ENCODE measurements around the gene SLC4A1. TPM values are rescaled to one million over a fixed set of nuclear protein-coding genes. Genes with fewer than 3 reads are reported as not detected.

Gene SLC4A1
- total and polyA plus RNA-seq, 2 of the 13 experiments (the other 11 are each of a cell fraction or from before 2014, with no cell fraction given) = not detected

DNA sequence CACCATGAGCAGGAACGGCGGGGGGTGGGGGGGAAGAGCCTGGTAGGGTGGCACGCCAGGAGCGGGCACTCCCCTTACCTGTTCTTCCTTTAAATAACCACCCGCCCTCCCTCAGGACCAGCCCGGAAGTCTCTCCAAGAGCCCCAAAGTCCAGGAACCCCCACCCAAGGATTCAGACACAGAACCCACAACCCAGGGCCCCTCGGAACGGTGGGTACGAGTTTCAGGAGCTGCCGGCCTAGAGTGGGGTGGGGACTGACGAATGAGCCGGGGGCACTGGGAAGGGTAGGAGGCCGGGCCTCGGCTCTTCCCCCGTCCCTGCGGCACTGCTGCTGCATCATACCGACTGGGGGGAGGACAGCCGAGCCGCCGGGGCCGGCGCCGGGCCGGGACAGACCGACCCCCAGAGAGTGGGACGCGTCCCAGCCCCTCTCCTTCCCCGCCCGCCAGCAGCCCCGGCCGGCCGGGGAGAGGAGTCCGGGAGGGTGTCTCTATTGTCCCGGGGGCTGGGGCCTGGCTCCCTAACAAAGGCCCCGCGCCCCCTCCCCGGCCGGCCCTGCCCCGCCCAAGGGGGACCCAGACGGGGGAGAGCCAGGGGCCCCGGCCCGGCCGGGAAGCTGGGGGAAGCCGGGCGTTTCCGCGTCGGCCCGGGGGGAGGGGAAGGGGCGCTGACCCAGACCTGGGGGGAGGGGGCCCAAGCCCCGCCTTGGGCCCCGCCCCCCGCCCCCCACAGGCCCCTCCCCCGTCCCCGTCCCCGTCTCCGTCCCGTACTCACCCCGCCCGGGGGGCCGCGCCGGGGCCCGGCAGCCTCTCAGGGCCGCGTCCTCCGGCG is 69.0 kb downstream of the SLC4A1 start (continued):
- TF ChIP-seq, protein P1, sequence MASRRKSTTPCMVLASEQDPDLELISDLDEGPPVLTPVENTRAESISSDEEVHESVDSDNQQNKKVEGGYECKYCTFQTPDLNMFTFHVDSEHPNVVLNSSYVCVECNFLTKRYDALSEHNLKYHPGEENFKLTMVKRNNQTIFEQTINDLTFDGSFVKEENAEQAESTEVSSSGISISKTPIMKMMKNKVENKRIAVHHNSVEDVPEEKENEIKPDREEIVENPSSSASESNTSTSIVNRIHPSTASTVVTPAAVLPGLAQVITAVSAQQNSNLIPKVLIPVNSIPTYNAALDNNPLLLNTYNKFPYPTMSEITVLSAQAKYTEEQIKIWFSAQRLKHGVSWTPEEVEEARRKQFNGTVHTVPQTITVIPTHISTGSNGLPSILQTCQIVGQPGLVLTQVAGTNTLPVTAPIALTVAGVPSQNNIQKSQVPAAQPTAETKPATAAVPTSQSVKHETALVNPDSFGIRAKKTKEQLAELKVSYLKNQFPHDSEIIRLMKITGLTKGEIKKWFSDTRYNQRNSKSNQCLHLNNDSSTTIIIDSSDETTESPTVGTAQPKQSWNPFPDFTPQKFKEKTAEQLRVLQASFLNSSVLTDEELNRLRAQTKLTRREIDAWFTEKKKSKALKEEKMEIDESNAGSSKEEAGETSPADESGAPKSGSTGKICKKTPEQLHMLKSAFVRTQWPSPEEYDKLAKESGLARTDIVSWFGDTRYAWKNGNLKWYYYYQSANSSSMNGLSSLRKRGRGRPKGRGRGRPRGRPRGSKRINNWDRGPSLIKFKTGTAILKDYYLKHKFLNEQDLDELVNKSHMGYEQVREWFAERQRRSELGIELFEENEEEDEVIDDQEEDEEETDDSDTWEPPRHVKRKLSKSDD (CRISPR knock-in tag; IDR thresholded peaks at IDR 0.05; ENCODE audit: low read depth) = no peak
- no peak for TF ChIP-seq NFYB (CRISPR knock-in tag; IDR thresholded peaks at IDR 0.05)
- TF ChIP-seq, protein P2, sequence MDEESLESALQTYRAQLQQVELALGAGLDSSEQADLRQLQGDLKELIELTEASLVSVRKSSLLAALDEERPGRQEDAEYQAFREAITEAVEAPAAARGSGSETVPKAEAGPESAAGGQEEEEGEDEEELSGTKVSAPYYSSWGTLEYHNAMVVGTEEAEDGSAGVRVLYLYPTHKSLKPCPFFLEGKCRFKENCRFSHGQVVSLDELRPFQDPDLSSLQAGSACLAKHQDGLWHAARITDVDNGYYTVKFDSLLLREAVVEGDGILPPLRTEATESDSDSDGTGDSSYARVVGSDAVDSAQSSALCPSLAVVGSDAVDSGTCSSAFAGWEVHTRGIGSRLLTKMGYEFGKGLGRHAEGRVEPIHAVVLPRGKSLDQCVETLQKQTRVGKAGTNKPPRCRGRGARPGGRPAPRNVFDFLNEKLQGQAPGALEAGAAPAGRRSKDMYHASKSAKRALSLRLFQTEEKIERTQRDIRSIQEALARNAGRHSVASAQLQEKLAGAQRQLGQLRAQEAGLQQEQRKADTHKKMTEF (CRISPR knock-in tag; IDR thresholded peaks at IDR 0.05) = peak; percentile 26; the same call in 1 of the 2 replicates
- TF ChIP-seq MZF1 (CRISPR knock-in tag; IDR thresholded peaks at IDR 0.05; ENCODE audit: borderline replicate concordance) = no peak
- TF ChIP-seq, protein P3, sequence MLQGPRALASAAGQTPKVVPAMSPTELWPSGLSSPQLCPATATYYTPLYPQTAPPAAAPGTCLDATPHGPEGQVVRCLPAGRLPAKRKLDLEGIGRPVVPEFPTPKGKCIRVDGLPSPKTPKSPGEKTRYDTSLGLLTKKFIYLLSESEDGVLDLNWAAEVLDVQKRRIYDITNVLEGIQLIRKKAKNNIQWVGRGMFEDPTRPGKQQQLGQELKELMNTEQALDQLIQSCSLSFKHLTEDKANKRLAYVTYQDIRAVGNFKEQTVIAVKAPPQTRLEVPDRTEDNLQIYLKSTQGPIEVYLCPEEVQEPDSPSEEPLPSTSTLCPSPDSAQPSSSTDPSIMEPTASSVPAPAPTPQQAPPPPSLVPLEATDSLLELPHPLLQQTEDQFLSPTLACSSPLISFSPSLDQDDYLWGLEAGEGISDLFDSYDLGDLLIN (CRISPR knock-in tag; IDR thresholded peaks at IDR 0.05; ENCODE audit: borderline replicate concordance) = no peak
- TF ChIP-seq, protein P4, sequence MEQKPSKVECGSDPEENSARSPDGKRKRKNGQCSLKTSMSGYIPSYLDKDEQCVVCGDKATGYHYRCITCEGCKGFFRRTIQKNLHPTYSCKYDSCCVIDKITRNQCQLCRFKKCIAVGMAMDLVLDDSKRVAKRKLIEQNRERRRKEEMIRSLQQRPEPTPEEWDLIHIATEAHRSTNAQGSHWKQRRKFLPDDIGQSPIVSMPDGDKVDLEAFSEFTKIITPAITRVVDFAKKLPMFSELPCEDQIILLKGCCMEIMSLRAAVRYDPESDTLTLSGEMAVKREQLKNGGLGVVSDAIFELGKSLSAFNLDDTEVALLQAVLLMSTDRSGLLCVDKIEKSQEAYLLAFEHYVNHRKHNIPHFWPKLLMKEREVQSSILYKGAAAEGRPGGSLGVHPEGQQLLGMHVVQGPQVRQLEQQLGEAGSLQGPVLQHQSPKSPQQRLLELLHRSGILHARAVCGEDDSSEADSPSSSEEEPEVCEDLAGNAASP (CRISPR knock-in tag; IDR thresholded peaks at IDR 0.05; ENCODE audit: borderline replicate concordance) = no peak
- TF ChIP-seq, protein P5, sequence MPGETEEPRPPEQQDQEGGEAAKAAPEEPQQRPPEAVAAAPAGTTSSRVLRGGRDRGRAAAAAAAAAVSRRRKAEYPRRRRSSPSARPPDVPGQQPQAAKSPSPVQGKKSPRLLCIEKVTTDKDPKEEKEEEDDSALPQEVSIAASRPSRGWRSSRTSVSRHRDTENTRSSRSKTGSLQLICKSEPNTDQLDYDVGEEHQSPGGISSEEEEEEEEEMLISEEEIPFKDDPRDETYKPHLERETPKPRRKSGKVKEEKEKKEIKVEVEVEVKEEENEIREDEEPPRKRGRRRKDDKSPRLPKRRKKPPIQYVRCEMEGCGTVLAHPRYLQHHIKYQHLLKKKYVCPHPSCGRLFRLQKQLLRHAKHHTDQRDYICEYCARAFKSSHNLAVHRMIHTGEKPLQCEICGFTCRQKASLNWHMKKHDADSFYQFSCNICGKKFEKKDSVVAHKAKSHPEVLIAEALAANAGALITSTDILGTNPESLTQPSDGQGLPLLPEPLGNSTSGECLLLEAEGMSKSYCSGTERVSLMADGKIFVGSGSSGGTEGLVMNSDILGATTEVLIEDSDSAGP (CRISPR knock-in tag; IDR thresholded peaks at IDR 0.05; ENCODE audit: borderline replicate concordance) = peak; percentile 62; the same call in 1 of the 2 replicates
- no peak for TF ChIP-seq ZNF224 (CRISPR knock-in tag; IDR thresholded peaks at IDR 0.05)
- no peak for TF ChIP-seq SKI (IDR thresholded peaks at IDR 0.05; ENCODE audit: partially characterized antibody)
- TF ChIP-seq, protein P6, sequence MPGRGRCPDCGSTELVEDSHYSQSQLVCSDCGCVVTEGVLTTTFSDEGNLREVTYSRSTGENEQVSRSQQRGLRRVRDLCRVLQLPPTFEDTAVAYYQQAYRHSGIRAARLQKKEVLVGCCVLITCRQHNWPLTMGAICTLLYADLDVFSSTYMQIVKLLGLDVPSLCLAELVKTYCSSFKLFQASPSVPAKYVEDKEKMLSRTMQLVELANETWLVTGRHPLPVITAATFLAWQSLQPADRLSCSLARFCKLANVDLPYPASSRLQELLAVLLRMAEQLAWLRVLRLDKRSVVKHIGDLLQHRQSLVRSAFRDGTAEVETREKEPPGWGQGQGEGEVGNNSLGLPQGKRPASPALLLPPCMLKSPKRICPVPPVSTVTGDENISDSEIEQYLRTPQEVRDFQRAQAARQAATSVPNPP (CRISPR knock-in tag; IDR thresholded peaks at IDR 0.05) = no peak
- no peak for TF ChIP-seq SMC3 (IDR thresholded peaks at IDR 0.05; ENCODE audit: low read length)
- TF ChIP-seq TCF7 (IDR thresholded peaks at IDR 0.05; ENCODE audit: low read depth) = no peak
- no peak for TF ChIP-seq MIER2 (CRISPR knock-in tag; IDR thresholded peaks at IDR 0.05)
- no peak for TF ChIP-seq ZNF557 (CRISPR knock-in tag; IDR thresholded peaks at IDR 0.05)
- TF ChIP-seq ZC3H13 (CRISPR knock-in tag; IDR thresholded peaks at IDR 0.05) = no peak
- TF ChIP-seq NFE2 (CRISPR knock-in tag; IDR thresholded peaks at IDR 0.05) = no peak
- TF ChIP-seq IKZF4 (CRISPR knock-in tag; IDR thresholded peaks at IDR 0.05; ENCODE audit: borderline replicate concordance, low read depth, not compliant biosample characterization) = no peak
- TF ChIP-seq ZNF501 (CRISPR knock-in tag; IDR thresholded peaks at IDR 0.05) = peak; percentile 42; the same call in 1 of the 2 replicates
- TF ChIP-seq ARNTL (CRISPR knock-in tag; IDR thresholded peaks at IDR 0.05) = 0 out of 2 replicates have a peak, but pooled peaks have one; percentile 21
